GM19193 (cell line): ENCODE results near the gene LAIR1.

Experiments used
- POLR2A ChIP-seq: IDR thresholded peaks from 4 replicates; pipeline ENCODE4 v1.6.1; 2011; ENCODE audit not compliant: insufficient read depth, insufficient read length; ENCODE audit errors: extremely low read depth

Gene LAIR1

GRCh38 chr19:54364775-54365257 lies at the start of gene LAIR1:
TSS of gene LAIR1 (minus strand) at chr19:54364931. CDS start at chr19:54364804, 127 bp downstream.
- TF ChIP-seq POLR2A: no peak

GRCh38 chr19:54414156-54414555 lies 49.4 kb upstream of the LAIR1 start:
- no peak for TF ChIP-seq POLR2A

- no peak for TF ChIP-seq POLR2A
These were observed 48.1 kb upstream of the LAIR1 start for GRCh38 chr19:54412877-54413276.

- no peak for TF ChIP-seq POLR2A
These were observed 46.3 kb upstream of the LAIR1 start for GRCh38 chr19:54411033-54411432.

- no peak for TF ChIP-seq POLR2A
These were observed 43.8 kb upstream of the LAIR1 start for GRCh38 chr19:54408456-54409026.

- TF ChIP-seq POLR2A: no peak
These were observed 43.0 kb upstream of the LAIR1 start for GRCh38 chr19:54407780-54408179.

- no peak for TF ChIP-seq POLR2A
These were observed 40.9 kb upstream of the LAIR1 start for GRCh38 chr19:54405628-54406027.

- no peak for TF ChIP-seq POLR2A
These were observed 38.3 kb upstream of the LAIR1 start for GRCh38 chr19:54403054-54403453.

GRCh38 chr19:54400913-54401312 lies 36.2 kb upstream of the LAIR1 start:
- TF ChIP-seq POLR2A: no peak

GRCh38 chr19:54399189-54399588 lies 34.5 kb upstream of the LAIR1 start:
- no peak for TF ChIP-seq POLR2A

- no peak for TF ChIP-seq POLR2A
These were observed 31.0 kb upstream of the LAIR1 start for GRCh38 chr19:54395685-54396084.

- no peak for TF ChIP-seq POLR2A
These were observed 28.6 kb upstream of the LAIR1 start for GRCh38 chr19:54393381-54393780.

- TF ChIP-seq POLR2A: no peak
These were observed 27.4 kb upstream of the LAIR1 start for GRCh38 chr19:54392105-54392504.

- TF ChIP-seq POLR2A: no peak
These were observed 26.9 kb upstream of the LAIR1 start for GRCh38 chr19:54391589-54392061.

GRCh38 chr19:54390942-54391577 lies 26.3 kb upstream of the LAIR1 start:
- no peak for TF ChIP-seq POLR2A

- no peak for TF ChIP-seq POLR2A
These were observed 24.8 kb upstream of the LAIR1 start for GRCh38 chr19:54389553-54389952.
